Measurements from ENCODE around the gene ARHGAP40. TPM values are rescaled to one million over a fixed set of nuclear protein-coding genes. Genes with fewer than 3 reads are reported as not detected.

Gene ARHGAP40
- total and polyA plus RNA-seq, 2 of the 13 experiments (the other 11 are each of a cell fraction or from before 2014, with no cell fraction given) = 0.75 to 2.1 TPM

GRCh38 chr20:38680500-38681306 is 79.1 kb downstream of the ARHGAP40 start (continued):
- TF ChIP-seq ZNF574 (CRISPR knock-in tag; IDR thresholded peaks at IDR 0.05) = peak; percentile 45; the same call in 1 of the 2 replicates
- no peak for TF ChIP-seq ZNF468 (CRISPR knock-in tag; IDR thresholded peaks at IDR 0.05)
- no peak for TF ChIP-seq CHD2 (IDR thresholded peaks at IDR 0.05; ENCODE audit: low read depth, low read length)
- TF ChIP-seq ZNF33A (CRISPR knock-in tag; IDR thresholded peaks at IDR 0.05; ENCODE audit: borderline replicate concordance) = no peak
- no peak for TF ChIP-seq BATF2 (CRISPR knock-in tag; IDR thresholded peaks at IDR 0.05)
- TF ChIP-seq ARNTL (CRISPR knock-in tag; IDR thresholded peaks at IDR 0.05) = no peak
- no peak for TF ChIP-seq ZNF660 (CRISPR knock-in tag; IDR thresholded peaks at IDR 0.05; ENCODE audit: borderline replicate concordance, low read depth)
- TF ChIP-seq MIXL1 (CRISPR knock-in tag; IDR thresholded peaks at IDR 0.05) = 0 out of 2 replicates have a peak, but pooled peaks have one; percentile 68
- TF ChIP-seq ZNF263 (CRISPR knock-in tag; IDR thresholded peaks at IDR 0.05) = peak; percentile 41; the same call in 1 of the 2 replicates
- no peak for TF ChIP-seq FOXA1 (IDR thresholded peaks at IDR 0.05)
- TF ChIP-seq FOXA1 (CRISPR knock-in tag; IDR thresholded peaks at IDR 0.05) = no peak
- no peak for TF ChIP-seq ZBTB46 (CRISPR knock-in tag; IDR thresholded peaks at IDR 0.05; ENCODE audit: borderline replicate concordance)
- no peak for TF ChIP-seq ZNF773 (CRISPR knock-in tag; IDR thresholded peaks at IDR 0.05; ENCODE audit: borderline replicate concordance)
- no peak for TF ChIP-seq AKAP8 (CRISPR knock-in tag; IDR thresholded peaks at IDR 0.05)
- no peak for TF ChIP-seq IKZF4 (CRISPR knock-in tag; IDR thresholded peaks at IDR 0.05; ENCODE audit: borderline replicate concordance, low read depth, not compliant biosample characterization)
